ENCODE data around the gene ZC3H12D. TPM values are rescaled to one million over a fixed set of nuclear protein-coding genes. Genes with fewer than 3 reads are reported as not detected.

The ZC3H12D gene
- total and polyA plus RNA-seq, 2 donors (not counting 3 experiments of a cell fraction or from before 2014, with no cell fraction given) = 0.06 TPM; not detected in 1

DNA sequence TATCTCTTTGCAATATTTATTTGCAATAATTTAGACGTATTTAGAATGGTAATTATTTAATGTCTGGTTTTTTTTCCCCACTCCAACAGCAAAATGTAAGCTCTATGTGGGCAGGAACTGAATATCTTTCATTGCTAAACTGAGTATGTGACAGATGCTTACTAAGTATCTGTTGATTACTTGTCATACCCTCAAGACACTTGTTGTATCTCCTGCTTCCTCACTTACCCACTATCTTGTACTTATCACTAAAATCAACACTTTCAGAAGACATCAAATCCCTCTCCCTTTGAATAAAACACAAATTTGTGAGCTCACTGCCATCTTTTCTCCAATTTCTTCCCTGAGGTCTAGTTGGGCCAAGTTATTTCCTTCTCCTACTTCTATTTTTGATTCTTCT, 30.7 kb upstream of the ZC3H12D start:
- H3K79me2 ChIP-seq (ENCODE audit: control insufficient read depth, insufficient read depth, low read length) = no peaks in the 10 kb centered on the region
- TF ChIP-seq POLR2A (IDR thresholded peaks at IDR 0.05; ENCODE audit: low read depth, low read length) = no peak
- TF ChIP-seq JUN (IDR thresholded peaks at IDR 0.05; ENCODE audit: borderline replicate concordance, insufficient read depth, insufficient read length, low read depth) = no peak
- TF ChIP-seq FOS (IDR thresholded peaks at IDR 0.05; ENCODE audit: borderline replicate concordance, insufficient read depth, low read length) = no peak
- TF ChIP-seq, protein P1, sequence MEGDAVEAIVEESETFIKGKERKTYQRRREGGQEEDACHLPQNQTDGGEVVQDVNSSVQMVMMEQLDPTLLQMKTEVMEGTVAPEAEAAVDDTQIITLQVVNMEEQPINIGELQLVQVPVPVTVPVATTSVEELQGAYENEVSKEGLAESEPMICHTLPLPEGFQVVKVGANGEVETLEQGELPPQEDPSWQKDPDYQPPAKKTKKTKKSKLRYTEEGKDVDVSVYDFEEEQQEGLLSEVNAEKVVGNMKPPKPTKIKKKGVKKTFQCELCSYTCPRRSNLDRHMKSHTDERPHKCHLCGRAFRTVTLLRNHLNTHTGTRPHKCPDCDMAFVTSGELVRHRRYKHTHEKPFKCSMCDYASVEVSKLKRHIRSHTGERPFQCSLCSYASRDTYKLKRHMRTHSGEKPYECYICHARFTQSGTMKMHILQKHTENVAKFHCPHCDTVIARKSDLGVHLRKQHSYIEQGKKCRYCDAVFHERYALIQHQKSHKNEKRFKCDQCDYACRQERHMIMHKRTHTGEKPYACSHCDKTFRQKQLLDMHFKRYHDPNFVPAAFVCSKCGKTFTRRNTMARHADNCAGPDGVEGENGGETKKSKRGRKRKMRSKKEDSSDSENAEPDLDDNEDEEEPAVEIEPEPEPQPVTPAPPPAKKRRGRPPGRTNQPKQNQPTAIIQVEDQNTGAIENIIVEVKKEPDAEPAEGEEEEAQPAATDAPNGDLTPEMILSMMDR (IDR thresholded peaks at IDR 0.05; ENCODE audit: extremely low read depth in 1 of 2, insufficient read depth in 1 of 2, low read depth in 1 of 2, low read length in 2 of 2) = no peak
- no peak for TF ChIP-seq MYC (IDR thresholded peaks at IDR 0.05; ENCODE audit: low read depth, low read length)
- no peak for TF ChIP-seq POLR2AphosphoS5 (IDR thresholded peaks at IDR 0.05; ENCODE audit: insufficient read depth, low read depth, low read length)
- no peak for TF ChIP-seq GATA2 (IDR thresholded peaks at IDR 0.05; ENCODE audit: insufficient read depth, insufficient read length, low read depth, low read length)
- TF ChIP-seq, protein P2, sequence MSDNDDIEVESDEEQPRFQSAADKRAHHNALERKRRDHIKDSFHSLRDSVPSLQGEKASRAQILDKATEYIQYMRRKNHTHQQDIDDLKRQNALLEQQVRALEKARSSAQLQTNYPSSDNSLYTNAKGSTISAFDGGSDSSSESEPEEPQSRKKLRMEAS (IDR thresholded peaks at IDR 0.05; ENCODE audit: insufficient read depth, insufficient read length) = no peak
- dilution Hi-C loops (cut with MboI; ENCODE audit: extremely low pct_ligation_motif_present, low sequenced_read_pairs) = no loop called here
- H3K27ac ChIP-seq (ENCODE audit: insufficient read depth, low read depth, low read length) = no peak overlapping the region
- H3K9me1 ChIP-seq (replicated peaks; ENCODE audit: control insufficient read depth, extremely low read depth, insufficient read depth, low read length) = no peaks in the 10 kb centered on the region
- no peak overlapping the region for H3K4me2 ChIP-seq (ENCODE audit: insufficient read depth, low read length)
- no peak overlapping the region for H3K9ac ChIP-seq (replicated peaks; ENCODE audit: extremely low read depth, insufficient read depth, low read length)
- ChIA-PET POLR2A (no interaction called here), CTCF (interaction anchor here (1.8 to 5.2 kb wide), 3 partner anchors 13 to 487 kb away, joined by 7 to 57 read pairs (median 10); no protein-coding TSS in a partner anchor)
- H3K4me1 ChIP-seq (ENCODE audit: control insufficient read depth, extremely low read depth, insufficient read depth, low read length) = no peaks in the 10 kb centered on the region
- intact Hi-C loops (cut with micrococcal nuclease) = no loop called here
- FAIRE-seq (no peak), DNase-seq (ENCODE audit: low read depth, low spot score) (no peak)
- peaks cover 0 to 4% of the 10 kb centered on the region in 2 experiments for H3K36me3 ChIP-seq (ENCODE audit: control insufficient read depth in 2 of 2, extremely low read depth in 1 of 2, insufficient read depth in 2 of 2, low read length in 2 of 2)
- no TSS peak for BruUV-seq (replicated peaks)
- H3K4me3 ChIP-seq (replicated peaks in 1 of 3; ENCODE audit: insufficient read depth in 1 of 3, low read depth in 1 of 3, low read length in 3 of 3) = no peak overlapping the region
- no peaks in the 10 kb centered on the region for H4K20me1 ChIP-seq (replicated peaks; ENCODE audit: control insufficient read depth, extremely low read depth, insufficient read depth, low read length)
- no peaks in the 10 kb centered on the region for H3K27me3 ChIP-seq (ENCODE audit: control insufficient read depth in 2 of 2, insufficient read depth in 2 of 2, low read length in 2 of 2)
- no peaks in the 10 kb centered on the region for H3K9me3 ChIP-seq (replicated peaks; ENCODE audit: control insufficient read depth, insufficient read depth, low read length)
- H2AFZ ChIP-seq (ENCODE audit: low read depth, low read length) = no peak overlapping the region

Data from endothelial cell of umbilical vein (primary cell).